NCI-H128 (cell line): ENCODE measurements around the gene SLC23A1.
"Not testable (repeated sequence)": the region's sequence is repeated elsewhere in the genome, so short reads cannot be mapped to it uniquely, and the experiment has no call there.

Experiments
- DNase-seq: peaks from one replicate; lab custom pipeline; 2025; ENCODE audit not compliant: unreplicated experiment; lab: John Stamatoyannopoulos, UW

Gene SLC23A1

DNA sequence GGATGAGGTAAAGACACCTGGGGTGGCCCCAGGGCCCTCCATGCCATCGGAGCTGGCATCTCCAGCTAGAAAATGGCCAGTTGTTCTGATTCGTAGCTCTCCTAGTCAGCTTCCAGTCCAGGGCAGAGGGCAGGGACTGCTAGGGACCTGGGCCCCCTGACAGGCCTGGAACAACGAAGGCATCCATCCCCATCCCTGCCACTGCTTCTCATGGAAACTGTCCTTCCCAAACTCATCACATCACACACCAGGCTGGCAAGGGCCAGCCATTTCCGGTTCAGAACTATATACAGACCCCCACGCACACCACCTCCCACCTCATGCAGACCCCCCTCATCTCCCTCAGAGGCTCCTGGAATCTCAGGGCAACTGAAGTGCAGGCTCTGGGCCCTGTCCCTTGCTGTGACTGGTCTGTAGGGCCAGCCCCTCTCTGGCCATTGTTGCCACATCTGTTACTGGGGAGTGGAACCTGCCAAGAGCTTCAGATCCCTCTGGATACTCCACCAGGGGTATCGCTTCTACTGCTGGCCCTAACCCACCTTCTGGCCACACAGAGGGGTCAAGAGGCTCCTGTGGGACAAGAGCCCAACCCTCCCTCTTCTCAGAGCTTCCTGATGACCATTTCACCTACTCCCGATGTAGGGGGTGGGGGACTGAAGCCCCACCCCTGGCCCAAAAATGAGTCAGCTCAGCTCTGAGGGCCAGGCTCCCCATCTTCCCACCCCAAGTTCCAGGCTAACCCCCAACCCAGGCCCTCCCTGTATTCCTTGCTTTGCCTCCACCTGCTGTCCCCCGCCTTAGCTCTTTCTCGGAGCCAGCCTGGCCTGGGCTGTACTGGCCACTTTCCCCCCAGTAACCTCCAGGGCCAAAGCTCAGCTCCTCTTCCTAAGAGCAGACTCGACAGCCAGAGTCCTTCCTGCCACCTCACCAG lies 7.8 kb upstream of the SLC23A1 start:
- DNase-seq = no peak

DNA sequence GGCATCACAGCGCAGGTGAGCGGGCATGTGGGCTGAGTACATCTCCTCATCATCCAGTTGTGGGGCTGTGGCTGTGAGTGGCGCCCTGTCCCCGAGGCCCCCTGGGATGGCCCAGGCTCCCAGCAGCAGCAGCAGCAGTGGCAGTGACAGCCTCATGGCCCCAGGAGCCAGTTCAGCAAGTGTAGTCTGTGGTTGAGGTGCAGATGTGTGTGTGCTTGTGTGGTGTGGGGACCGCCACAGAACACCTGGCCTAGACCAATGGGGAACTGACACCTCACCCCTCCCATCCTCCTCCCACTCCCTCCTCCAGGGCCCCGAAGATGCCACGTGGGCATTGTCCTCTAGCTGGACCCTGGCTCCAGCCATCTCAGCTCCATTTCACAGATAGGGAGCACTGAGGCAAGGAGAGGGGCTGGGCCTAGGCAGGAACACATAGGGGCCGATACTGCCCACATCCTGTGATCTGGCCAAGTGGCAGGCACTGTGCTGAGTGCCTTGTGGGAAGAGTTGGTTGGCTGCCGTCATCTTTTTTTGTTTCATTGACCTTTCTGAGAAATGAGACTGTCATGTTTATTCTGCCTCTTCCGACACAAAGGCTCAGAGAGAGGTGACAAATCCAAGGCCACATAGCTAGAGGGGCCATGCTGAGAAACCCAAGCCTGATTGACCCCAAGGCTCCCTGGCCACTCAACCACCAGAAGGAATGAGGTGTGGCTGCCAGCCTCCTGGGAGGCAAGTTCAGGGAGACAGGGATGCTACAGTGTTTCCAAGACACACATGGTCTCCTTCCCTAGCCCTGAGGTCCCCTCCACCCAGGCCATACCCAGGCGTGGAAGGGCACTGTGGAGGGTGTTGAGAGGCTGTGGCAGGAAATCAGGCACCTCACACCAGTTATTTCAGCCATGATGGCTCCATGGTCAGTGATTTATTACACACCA lies 6.9 kb upstream of the SLC23A1 start, which contains the start of gene MZB1:
Gene MZB1 (minus strand): TSS at position 213 of the 938 bp plus-strand sequence. CDS start 57 bp downstream, at position 156.
- no peak for DNase-seq

DNA sequence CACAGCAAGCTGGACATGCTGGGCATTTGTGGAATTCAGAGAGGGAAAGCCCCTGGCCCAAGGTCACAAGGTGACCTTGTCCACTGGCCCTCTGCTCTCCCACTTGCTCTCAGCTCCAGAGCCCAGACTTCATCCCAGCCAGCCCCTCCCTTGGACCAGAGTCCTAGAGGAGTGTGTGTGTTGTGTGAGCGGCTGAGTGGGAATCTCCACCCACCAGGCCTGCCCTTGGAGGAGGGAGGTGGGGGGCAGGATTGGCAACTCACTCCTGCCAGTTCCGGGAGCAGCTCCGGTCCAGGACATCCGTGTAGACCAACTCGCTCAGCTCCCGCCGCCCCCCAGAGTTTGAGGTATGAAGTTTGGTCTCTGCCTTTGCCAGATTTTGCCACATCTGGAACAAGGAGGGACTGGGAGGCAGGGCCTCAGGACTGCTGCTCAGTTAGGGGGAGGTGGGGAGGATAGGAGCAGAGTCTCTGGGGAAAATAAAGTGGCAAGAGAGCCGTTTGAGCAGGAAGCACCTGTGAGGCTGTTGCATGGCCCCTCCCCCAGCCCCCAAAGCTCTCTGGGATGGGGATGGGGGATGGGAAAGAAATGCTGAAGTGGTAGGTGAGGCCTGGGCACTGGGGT lies 5.2 kb upstream of the SLC23A1 start:
- no peak for DNase-seq

DNA sequence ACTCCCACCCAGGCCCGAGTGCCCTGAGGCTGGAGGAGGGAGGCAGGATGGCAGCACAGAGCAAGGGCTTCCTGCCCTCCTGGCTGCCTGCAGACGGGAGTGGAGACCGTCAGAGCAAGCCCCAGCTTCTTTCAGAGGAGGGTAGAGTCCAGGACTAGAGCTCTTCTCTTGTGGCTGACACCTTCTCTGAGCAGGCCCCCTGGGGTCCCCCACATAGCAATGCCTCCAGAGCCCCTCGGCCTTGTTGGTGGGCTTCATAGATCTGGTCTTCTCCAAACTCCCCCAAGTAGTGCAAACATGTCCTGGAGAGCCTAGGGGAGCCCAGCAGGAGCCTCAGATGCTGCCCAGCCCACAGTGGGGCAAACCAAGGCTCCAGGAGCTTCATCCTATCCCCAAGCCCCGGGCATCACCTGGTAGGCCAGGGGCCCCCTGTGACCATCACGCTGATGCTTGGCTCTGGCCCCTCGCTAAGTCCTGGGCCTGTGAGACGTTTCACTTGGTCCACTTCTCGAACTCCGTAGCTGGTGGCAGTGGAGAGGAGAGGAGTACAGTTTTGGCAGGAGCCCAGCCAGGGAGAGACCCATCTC lies 4.6 kb upstream of the SLC23A1 start:
- DNase-seq = no peak

DNA sequence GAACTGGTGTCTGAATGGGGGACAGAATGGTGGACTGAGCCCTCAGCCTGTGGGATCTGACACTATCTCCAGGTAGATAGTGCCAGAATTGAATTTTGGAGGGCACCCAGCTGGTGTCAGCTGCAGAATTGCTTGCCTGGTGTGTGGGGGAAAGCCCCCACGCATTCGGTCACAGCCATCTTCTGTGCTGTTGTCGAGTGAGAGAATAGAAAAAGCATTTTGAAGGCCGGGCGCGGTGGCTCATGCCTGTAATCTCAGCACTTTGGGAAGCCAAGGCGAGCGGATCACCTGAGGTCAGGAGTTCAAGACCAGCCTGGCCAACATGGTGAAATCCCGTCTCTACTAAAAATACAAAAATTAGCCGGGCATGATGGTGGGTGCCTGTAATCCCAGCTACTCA lies 3.9 kb upstream of the SLC23A1 start:
- not testable (repeated sequence) for DNase-seq

DNA sequence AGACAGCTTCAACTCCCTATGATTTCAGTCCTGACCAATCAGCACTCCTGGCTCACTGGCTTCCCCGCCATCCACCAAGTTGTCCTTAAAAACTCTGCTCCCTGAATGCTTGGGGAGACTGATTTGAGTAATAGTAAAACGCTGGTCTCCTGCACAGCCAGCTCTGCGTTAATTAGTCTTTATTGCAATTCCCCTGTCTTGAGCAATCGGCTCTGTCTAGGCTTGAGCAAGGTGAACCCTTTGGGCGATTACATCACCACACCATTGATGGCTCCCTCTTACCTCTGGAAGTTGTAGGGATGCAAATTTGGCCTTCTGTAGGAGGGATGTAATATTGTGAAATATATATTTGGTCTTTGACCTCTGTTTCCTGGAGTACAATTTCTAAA lies 2.9 kb upstream of the SLC23A1 start:
- DNase-seq = no peak

DNA sequence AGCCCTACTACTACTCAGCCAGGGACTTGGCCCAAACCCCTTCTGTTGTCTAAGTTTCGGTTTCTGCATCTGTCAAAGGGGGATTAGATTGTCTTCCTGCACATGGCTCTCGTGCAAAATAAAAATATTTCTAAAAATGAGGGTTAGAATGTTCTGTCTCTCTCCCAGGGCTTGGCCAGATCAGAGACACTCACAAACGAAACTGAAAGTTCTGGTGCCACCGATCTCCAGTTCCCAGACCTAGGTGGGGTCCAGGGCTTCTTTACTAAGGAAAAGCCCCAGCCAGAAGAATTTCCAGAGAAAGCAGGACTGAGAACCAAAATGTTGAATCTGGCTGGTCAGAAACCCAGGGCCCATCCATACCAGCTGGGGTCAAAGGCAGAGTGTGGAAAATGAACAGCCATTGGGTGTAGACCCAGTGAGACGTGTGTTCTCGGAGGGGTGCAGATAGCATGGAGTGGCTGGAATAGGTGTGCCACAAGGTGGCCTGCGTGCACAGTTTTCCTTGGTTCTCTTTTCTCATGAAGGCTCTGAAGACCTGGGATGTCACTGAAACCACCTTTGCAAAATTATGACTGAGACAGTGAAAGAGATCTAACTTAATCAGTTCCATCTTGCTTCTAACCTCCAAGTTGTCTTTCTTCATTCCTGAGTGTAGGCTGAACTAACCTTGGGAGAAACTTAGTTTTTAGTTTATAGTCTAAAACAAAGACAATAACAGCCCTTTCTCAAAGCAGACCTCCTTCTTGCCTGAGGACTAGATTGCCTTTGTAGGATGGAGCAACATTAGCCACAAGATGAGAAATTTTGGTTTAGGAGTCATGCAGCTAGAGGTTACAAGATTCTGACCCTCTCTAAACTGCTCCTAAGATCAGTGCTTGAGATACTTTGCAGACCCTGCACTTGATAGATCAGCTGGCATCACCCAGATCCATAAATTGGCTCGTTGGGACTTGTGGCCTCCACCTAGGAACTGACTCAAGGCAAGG lies 2.3 kb upstream of the SLC23A1 start:
- no peak for DNase-seq

DNA sequence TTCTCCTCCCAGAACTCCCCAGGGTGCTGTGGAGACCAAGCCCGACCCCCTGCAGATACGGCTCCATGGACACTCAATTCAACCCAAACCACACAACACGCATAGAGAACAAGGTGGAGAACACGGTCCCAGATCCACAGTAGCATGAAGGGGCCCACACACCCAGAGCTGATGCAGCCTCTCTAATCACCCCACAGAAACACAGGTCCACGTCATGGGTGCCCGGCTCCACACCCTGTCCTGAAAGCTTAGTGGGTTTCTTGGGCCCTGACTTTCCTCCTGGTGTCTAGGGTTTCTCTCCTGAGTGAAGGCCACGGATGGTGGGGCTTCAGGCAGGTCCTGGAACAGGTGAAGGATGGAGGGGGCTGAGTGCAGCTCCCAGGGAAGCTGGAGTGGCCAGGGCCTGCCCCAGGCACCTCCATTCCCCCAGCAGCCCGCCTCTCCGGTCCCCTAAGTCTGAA lies 1.5 kb upstream of the SLC23A1 start:
- DNase-seq = no peak

DNA sequence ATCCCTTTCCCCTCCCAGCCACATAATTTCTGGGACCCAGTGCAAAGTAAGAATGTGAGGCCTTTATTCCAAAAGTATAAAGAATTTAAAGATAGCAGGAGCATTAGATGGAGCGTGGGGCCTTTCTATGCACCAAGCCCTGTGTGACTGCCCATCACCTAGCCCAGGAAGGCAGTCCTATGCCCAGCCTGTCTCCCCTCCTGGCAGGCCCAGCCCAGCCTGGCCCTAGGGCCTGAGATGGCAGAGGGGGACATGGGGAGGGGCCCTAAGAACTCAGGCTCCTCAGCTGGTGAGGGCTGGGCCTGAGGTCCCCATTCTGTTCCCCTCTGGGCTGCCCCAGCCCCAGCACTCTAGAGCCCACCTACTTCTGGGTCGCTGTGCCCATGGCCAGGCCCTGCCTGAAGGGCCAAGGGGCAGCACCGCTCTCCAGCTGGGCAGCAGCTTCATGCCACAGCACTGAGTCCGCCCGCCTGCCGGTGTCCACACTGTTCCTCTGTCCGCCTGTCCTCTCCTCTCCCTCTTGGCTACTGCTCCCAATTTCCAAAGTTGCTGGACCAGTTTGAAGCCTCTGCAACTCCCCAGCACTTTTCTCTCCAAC lies 995 bp upstream of the SLC23A1 start:
- no peak for DNase-seq

DNA sequence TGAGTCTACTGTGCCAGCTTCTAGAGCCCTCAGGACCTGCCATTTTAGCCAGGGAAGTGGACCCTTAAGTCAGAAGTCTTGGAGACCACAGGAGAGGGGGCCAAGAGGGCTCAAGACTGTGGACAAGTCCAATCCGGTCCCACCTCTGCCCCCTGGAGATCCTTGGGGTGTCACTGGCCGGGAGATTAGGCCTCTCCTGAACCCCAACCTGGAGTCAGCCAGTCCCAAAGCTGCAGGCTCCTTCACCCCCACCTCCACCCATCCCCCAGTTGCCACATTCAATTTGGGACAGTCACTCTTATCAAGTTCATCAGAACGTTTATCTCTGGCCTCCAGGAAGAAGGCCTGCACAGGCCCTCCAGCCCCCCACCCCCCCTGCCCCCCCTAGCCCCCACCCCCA lies 290 bp downstream of the SLC23A1 start:
- DNase-seq = no peak

DNA sequence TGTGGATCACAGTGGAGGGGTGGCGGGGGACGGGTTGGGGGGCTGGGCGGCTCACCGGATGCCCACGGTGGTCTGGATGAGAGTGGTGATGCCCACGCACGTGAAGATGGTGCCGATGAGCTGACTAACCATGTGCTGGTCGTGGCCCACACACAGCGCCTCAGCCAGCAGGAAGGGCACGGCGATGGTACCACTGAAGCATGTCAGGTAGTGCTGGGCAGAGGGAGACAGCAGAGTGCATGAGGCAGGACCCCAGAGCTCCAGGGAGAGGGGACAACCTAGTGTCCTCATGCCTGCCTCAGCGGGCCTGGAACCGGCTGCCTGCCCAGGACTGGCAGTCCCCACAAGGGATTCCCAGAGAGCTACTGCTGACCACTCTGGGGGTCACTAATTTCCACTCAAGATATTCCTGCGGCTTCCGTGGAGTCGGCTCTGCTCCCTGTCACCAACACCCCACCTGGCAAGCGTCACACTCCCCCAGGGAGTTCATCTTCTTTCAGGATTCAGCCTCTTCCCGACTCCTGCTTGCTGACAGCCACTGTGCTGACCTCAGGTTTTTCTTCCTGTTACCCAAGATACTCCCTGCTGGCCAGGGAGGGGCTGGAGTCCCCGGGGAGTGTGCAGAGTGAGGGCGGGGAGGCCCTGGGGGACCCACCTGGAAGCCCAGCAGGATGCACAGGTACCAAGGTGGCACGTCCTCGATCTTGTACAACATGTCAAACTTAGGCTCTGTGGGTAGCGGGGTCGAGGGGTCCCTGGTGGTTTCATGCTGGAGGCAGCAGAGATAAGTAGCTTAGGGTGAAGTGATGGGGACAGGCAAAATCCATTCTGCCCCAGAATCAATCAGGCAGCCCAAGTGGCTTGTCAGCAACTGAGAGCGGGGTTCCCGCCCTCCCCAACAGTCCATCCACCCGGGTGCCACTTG lies 998 bp downstream of the SLC23A1 start:
- no peak for DNase-seq

DNA sequence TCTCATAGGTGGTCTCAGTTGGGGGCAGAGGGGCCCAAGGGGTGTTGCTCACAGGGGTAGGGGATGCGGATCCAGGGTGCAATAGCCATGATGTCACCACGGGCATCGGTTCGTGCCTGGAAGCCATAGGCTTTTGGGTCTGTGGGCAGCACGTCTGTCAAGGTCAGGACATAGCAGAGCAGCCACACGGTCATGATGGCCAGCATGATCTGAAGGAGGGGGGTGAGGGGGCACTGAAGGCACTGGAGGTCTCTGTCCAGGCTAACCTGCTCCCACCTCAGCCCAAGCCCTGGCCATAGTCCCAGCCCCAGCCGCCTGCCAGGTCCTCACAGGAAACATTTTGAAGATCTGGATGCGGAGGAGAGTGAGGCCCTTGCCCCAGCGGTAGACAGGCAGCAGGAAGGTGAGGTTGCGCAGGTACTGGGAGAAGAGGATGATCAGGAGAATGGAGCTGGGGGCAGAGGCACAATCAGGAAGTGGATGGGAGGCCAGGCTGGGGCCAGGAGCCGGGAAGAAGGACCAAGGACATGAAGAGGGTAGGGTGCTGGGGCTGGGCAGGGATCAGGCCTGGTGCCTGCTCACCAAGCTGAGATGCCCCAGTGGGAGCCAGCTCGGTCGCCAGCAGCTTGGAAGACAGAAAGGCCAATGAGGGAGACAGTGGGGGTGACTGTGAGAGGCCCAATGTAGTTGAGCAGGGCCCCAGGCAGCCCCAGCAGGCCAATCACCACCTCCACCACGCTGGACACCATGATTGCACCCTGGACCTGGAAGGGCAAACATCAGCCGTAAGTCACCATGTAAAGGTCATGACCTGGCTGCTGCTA lies 3.3 kb downstream of the SLC23A1 start:
- DNase-seq = no peak

DNA sequence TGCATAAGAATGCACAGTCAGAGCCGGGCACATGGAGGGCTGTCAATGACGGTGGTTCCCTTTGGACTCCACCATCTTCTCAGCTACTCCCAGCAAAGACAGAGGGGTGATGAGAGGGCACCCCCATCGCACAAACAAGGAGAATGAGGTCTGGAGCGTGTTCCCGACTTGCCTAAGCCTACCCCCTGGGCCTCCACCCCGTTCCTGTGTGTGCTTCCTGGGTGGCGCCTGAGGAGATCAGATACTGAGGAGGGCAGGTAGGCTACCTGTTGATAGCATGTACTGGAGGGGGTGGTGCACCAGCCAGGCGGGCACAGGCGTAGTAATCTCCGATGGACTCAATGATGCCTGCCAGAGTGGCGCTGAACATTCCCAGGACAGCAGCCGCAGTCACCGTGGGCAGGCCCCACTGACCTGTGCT lies 4.1 kb downstream of the SLC23A1 start:
- no peak for DNase-seq

DNA sequence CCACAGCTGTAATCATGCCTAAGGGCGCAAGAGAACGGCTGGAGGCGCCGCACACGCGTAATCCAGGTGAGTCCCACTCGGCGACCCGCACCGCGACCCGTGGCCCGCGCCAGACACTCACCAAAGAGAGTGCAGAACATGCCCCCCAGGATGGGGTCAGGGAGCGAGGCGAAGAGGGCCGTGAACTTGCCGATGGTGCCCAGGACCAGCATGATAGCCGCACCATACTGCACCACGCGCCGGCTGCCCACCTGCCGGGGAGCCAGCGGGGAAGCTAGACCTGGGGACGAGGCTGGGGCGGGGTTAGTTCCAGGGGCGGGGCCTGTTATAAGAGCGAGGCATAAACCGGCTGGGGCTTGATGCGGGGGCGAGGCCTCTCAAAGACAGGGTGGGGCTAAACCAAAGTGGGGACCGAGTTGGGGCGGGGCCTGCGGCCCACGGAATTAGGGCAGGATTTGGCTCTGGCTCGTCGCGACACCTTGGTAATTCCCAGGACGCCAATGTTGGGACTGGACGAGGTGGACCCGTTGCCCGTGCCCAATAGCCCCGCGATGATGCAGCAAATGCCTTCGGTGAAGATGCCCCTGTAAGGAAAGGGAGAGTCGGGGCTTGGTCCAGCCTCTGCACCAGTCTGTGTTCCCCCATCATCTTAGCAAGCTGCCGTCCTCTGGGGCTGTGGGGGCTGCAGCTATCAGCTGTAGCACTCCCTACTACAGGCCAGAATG lies 4.8 kb downstream of the SLC23A1 start:
- no peak for DNase-seq

DNA sequence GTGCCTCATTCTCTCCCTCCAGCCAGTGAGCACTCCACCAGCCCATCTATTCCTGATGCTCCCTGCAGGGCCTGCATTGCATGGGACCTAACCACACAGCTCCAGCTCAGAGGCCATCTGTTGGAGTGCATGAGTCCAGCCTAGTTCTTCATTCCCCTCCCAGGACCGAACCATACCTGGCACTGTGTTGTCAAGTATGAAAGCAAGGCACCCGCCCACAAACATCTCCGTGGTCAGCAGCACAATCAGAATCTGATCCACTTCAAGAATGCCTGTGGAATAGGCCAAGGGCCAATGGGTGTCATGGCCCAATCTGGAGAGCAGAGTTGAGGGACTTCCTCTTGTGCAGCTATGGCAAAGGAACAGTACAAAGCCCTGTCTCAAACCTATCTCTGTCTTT lies 5.9 kb downstream of the SLC23A1 start:
- DNase-seq = no peak

DNA sequence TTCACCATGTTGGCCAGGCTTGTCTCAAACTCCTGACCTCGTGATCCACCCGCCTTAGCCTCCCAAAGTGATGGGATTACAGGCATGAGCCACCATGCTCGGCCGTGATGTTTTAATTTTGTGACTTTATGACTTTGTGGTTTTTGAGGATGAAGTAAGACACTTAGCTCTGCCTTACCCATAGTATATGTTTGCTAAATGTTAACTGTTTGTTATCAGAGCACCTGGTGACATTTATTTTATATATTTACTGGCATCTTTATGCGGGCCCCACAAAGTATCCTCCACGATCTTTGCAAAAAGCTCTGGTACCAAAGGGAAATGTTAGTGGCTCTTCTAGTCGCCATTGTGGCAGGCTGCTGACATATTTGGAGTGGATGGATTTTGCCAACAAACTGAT lies 6.7 kb downstream of the SLC23A1 start:
- no peak for DNase-seq

DNA sequence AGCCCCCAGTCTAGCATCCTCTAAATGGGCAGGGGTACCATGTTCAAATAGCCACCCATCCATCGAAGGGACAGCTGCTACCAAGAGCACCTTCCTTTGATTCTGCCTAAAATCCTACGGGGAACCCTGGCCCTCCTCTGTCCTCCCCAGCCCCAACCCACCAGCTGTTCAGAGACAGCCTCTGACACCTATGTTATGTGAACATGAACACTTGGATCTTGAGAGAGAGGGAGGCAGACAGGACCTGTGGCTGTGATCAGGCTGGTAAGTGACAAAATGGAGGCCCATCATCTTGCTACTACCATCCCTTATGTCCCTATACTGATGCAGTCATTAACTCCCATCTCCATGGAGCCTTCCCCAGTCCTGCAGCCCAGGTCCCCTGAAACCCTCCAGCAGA lies 8.2 kb downstream of the SLC23A1 start:
- no peak for DNase-seq
